ENCODE results near the gene SHLD2.
"Not testable (repeated sequence)": the region's sequence is repeated elsewhere in the genome, so short reads cannot be mapped to it uniquely, and the experiment has no call there.

SHLD2 gene

GRCh38 chr10:87204801-87205200 is 109.8 kb downstream of the SHLD2 start:
- H3K4me1 ChIP-seq (ENCODE audit: control insufficient read depth, low read depth, low read length); H3K9ac ChIP-seq (ENCODE audit: low read length); H3K27ac ChIP-seq (ENCODE audit: low read length): not testable (repeated sequence)

GRCh38 chr10:87206922-87207321 is 111.9 kb downstream of the SHLD2 start:
- H3K4me1 ChIP-seq (ENCODE audit: control insufficient read depth, low read depth, low read length); H3K36me3 ChIP-seq (ENCODE audit: control insufficient read depth, low read depth, low read length); H3K9me3 ChIP-seq (ENCODE audit: control insufficient read depth, low read depth, low read length); H3K27ac ChIP-seq (ENCODE audit: low read length); H3K27me3 ChIP-seq (ENCODE audit: control insufficient read depth, insufficient read depth, low read length); H3K4me3 ChIP-seq (ENCODE audit: low read length); H3K9ac ChIP-seq (ENCODE audit: low read length): not testable (repeated sequence)

More at GRCh38 chr10:87204801-87205200, 109.8 kb downstream of the SHLD2 start:
- not testable (repeated sequence) for H3K9me3 ChIP-seq (ENCODE audit: control insufficient read depth, low read depth, low read length); H3K36me3 ChIP-seq (ENCODE audit: control insufficient read depth, low read depth, low read length); H3K4me3 ChIP-seq (ENCODE audit: low read length); H3K27me3 ChIP-seq (ENCODE audit: control insufficient read depth, insufficient read depth, low read length)

GRCh38 chr10:87210309-87210708 is 115.3 kb downstream of the SHLD2 start:
- H3K27ac ChIP-seq (ENCODE audit: low read length); H3K4me1 ChIP-seq (ENCODE audit: control insufficient read depth, low read depth, low read length): not testable (repeated sequence)

GRCh38 chr10:87211848-87212247 is 116.8 kb downstream of the SHLD2 start:
- H3K9ac ChIP-seq (ENCODE audit: low read length); H3K4me1 ChIP-seq (ENCODE audit: control insufficient read depth, low read depth, low read length); H3K36me3 ChIP-seq (ENCODE audit: control insufficient read depth, low read depth, low read length); H3K27me3 ChIP-seq (ENCODE audit: control insufficient read depth, insufficient read depth, low read length); H3K9me3 ChIP-seq (ENCODE audit: control insufficient read depth, low read depth, low read length); H3K4me3 ChIP-seq (ENCODE audit: low read length); H3K27ac ChIP-seq (ENCODE audit: low read length): not testable (repeated sequence)

More at GRCh38 chr10:87210309-87210708, 115.3 kb downstream of the SHLD2 start:
- H3K9me3 ChIP-seq (ENCODE audit: control insufficient read depth, low read depth, low read length); H3K27me3 ChIP-seq (ENCODE audit: control insufficient read depth, insufficient read depth, low read length); H3K9ac ChIP-seq (ENCODE audit: low read length); H3K36me3 ChIP-seq (ENCODE audit: control insufficient read depth, low read depth, low read length); H3K4me3 ChIP-seq (ENCODE audit: low read length): not testable (repeated sequence)

- H3K27me3 ChIP-seq (ENCODE audit: control insufficient read depth, insufficient read depth, low read length); H3K4me1 ChIP-seq (ENCODE audit: control insufficient read depth, low read depth, low read length); H3K4me3 ChIP-seq (ENCODE audit: low read length); H3K36me3 ChIP-seq (ENCODE audit: control insufficient read depth, low read depth, low read length); H3K9ac ChIP-seq (ENCODE audit: low read length); H3K9me3 ChIP-seq (ENCODE audit: control insufficient read depth, low read depth, low read length); H3K27ac ChIP-seq (ENCODE audit: low read length): not testable (repeated sequence)
Measured at GRCh38 chr10:87213150-87213765, 118.3 kb downstream of the SHLD2 start.

- H3K9ac ChIP-seq (ENCODE audit: low read length); H3K4me1 ChIP-seq (ENCODE audit: control insufficient read depth, low read depth, low read length); H3K27ac ChIP-seq (ENCODE audit: low read length); H3K4me3 ChIP-seq (ENCODE audit: low read length); H3K27me3 ChIP-seq (ENCODE audit: control insufficient read depth, insufficient read depth, low read length); H3K36me3 ChIP-seq (ENCODE audit: control insufficient read depth, low read depth, low read length); H3K9me3 ChIP-seq (ENCODE audit: control insufficient read depth, low read depth, low read length): not testable (repeated sequence)
Measured at GRCh38 chr10:87213806-87214205, 118.8 kb downstream of the SHLD2 start.

GRCh38 chr10:87216120-87216519 is 121.1 kb downstream of the SHLD2 start:
- not testable (repeated sequence) for H3K4me3 ChIP-seq (ENCODE audit: low read length); H3K27ac ChIP-seq (ENCODE audit: low read length); H3K36me3 ChIP-seq (ENCODE audit: control insufficient read depth, low read depth, low read length); H3K27me3 ChIP-seq (ENCODE audit: control insufficient read depth, insufficient read depth, low read length); H3K9ac ChIP-seq (ENCODE audit: low read length); H3K9me3 ChIP-seq (ENCODE audit: control insufficient read depth, low read depth, low read length); H3K4me1 ChIP-seq (ENCODE audit: control insufficient read depth, low read depth, low read length)

- not testable (repeated sequence) for H3K36me3 ChIP-seq (ENCODE audit: control insufficient read depth, low read depth, low read length); H3K4me3 ChIP-seq (ENCODE audit: low read length); H3K9ac ChIP-seq (ENCODE audit: low read length); H3K27me3 ChIP-seq (ENCODE audit: control insufficient read depth, insufficient read depth, low read length); H3K9me3 ChIP-seq (ENCODE audit: control insufficient read depth, low read depth, low read length); H3K27ac ChIP-seq (ENCODE audit: low read length); H3K4me1 ChIP-seq (ENCODE audit: control insufficient read depth, low read depth, low read length)
Measured at GRCh38 chr10:87219370-87219769, 124.4 kb downstream of the SHLD2 start.

- not testable (repeated sequence) for H3K27me3 ChIP-seq (ENCODE audit: control insufficient read depth, insufficient read depth, low read length); H3K4me3 ChIP-seq (ENCODE audit: low read length); H3K36me3 ChIP-seq (ENCODE audit: control insufficient read depth, low read depth, low read length); H3K27ac ChIP-seq (ENCODE audit: low read length); H3K4me1 ChIP-seq (ENCODE audit: control insufficient read depth, low read depth, low read length); H3K9ac ChIP-seq (ENCODE audit: low read length); H3K9me3 ChIP-seq (ENCODE audit: control insufficient read depth, low read depth, low read length)
Measured at GRCh38 chr10:87222789-87223188, 127.8 kb downstream of the SHLD2 start.

- H3K4me3 ChIP-seq (ENCODE audit: low read length); H3K9ac ChIP-seq (ENCODE audit: low read length); H3K4me1 ChIP-seq (ENCODE audit: control insufficient read depth, low read depth, low read length); H3K36me3 ChIP-seq (ENCODE audit: control insufficient read depth, low read depth, low read length); H3K9me3 ChIP-seq (ENCODE audit: control insufficient read depth, low read depth, low read length); H3K27me3 ChIP-seq (ENCODE audit: control insufficient read depth, insufficient read depth, low read length); H3K27ac ChIP-seq (ENCODE audit: low read length): not testable (repeated sequence)
Measured at GRCh38 chr10:87225148-87225547, 130.1 kb downstream of the SHLD2 start, which contains the start of gene NUTM2A. Gene NUTM2A, plus strand, starts transcription at chr10:87225448. Its CDS starts 383 bp downstream, at chr10:87225831.

- H3K9me3 ChIP-seq (ENCODE audit: control insufficient read depth, low read depth, low read length); H3K27ac ChIP-seq (ENCODE audit: low read length); H3K9ac ChIP-seq (ENCODE audit: low read length); H3K4me3 ChIP-seq (ENCODE audit: low read length); H3K27me3 ChIP-seq (ENCODE audit: control insufficient read depth, insufficient read depth, low read length); H3K4me1 ChIP-seq (ENCODE audit: control insufficient read depth, low read depth, low read length); H3K36me3 ChIP-seq (ENCODE audit: control insufficient read depth, low read depth, low read length): not testable (repeated sequence)
Measured at GRCh38 chr10:87228247-87228646, 133.2 kb downstream of the SHLD2 start.

- not testable (repeated sequence) for H3K4me3 ChIP-seq (ENCODE audit: low read length); H3K36me3 ChIP-seq (ENCODE audit: control insufficient read depth, low read depth, low read length); H3K9me3 ChIP-seq (ENCODE audit: control insufficient read depth, low read depth, low read length); H3K27me3 ChIP-seq (ENCODE audit: control insufficient read depth, insufficient read depth, low read length); H3K9ac ChIP-seq (ENCODE audit: low read length); H3K27ac ChIP-seq (ENCODE audit: low read length); H3K4me1 ChIP-seq (ENCODE audit: control insufficient read depth, low read depth, low read length)
Measured at GRCh38 chr10:87229211-87229610, 134.2 kb downstream of the SHLD2 start.

Data from iPS-18a (cell line).